Caco-2 (cell line): ENCODE measurements around the gene FIP1L1. TPM values are rescaled to one million over a fixed set of nuclear protein-coding genes. Genes with fewer than 3 reads are reported as not detected.
"Not testable (repeated sequence)": the region's sequence is repeated elsewhere in the genome, so short reads cannot be mapped to it uniquely, and the experiment has no call there.

Experiments
- Bru-seq: library from RNA; stranded (reverse); fragments of 400-500 nt; gene quantifications from one replicate; lab custom pipeline; 2021; lab: Mats Ljungman, UMichigan
- BruChase-seq, 2 experiments: library from RNA; stranded (reverse); fragments of 400-500 nt; gene quantifications; one replicate each; lab custom pipeline; 2021; lab: Mats Ljungman, UMichigan
- BruUV-seq: library from RNA; stranded (reverse); fragments of 400-500 nt; replicated peaks from 2 replicates; lab custom pipeline; 2021; lab: Mats Ljungman, UMichigan
- CTCF ChIA-PET: fragments of 300-600 bp; sonication (Branson Sonifier 250); formaldehyde crosslinking; loops from one replicate; lab custom pipeline; 2022; ENCODE audit warnings: antibody characterized with exemption; lab: Charles Lee
- POLR2A ChIA-PET: fragments of 300-600 bp; sonication (Branson Sonifier 250); formaldehyde crosslinking; loops from one replicate; lab custom pipeline; 2022; ENCODE audit warnings: antibody characterized with exemption; lab: Charles Lee
- DNase-seq, 2 experiments: peaks; one replicate each; pipeline versions ENCODE4 v3.0.0 to v3.0.0-alpha.2; 2020 to 2022
- H3K27me3 ChIP-seq: replicated peaks from 2 replicates; pipeline ENCODE4 v1.6.0; 2011; ENCODE audit warnings: low read length; ENCODE audit not compliant: control insufficient read depth, insufficient read depth
- H3K36me3 ChIP-seq: 2 replicates; pipeline ENCODE4 v1.5.1; 2011; ENCODE audit warnings: low read length; ENCODE audit not compliant: control insufficient read depth, insufficient read depth
- H3K4me1 ChIP-seq: fragments of 250-450 bp; sonication (Bioruptor Pico); 2 replicates; pipeline ENCODE4 v1.5.1; 2020; ENCODE audit warnings: mild to moderate bottlenecking
- H3K4me3 ChIP-seq: 2 replicates; pipeline ENCODE4 v1.5.1; 2011; ENCODE audit warnings: low read depth, mild to moderate bottlenecking, control low read depth, low read length
- H3K9me3 ChIP-seq: fragments of 250-450 bp; sonication (Bioruptor Pico); 2 replicates; pipeline ENCODE4 v1.5.1; 2020; ENCODE audit warnings: mild to moderate bottlenecking, moderate library complexity
- H3K27ac Mint-ChIP-seq: one replicate; pipeline ENCODE4 v1.8.0; 2022; ENCODE audit warnings: mixed read lengths; ENCODE audit not compliant: unreplicated experiment
- H3K27me3 Mint-ChIP-seq: one replicate; pipeline ENCODE4 v1.8.0; 2022; ENCODE audit warnings: mixed read lengths; ENCODE audit not compliant: insufficient read depth, unreplicated experiment
- H3K36me3 Mint-ChIP-seq: one replicate; pipeline ENCODE4 v1.8.0; 2022; ENCODE audit warnings: mild to moderate bottlenecking, mixed read lengths; ENCODE audit not compliant: insufficient read depth, unreplicated experiment
- H3K4me1 Mint-ChIP-seq: one replicate; pipeline ENCODE4 v1.8.0; 2022; ENCODE audit warnings: low read depth, mixed read lengths; ENCODE audit not compliant: unreplicated experiment
- H3K4me3 Mint-ChIP-seq: one replicate; pipeline ENCODE4 v1.8.0; 2022; ENCODE audit warnings: mild to moderate bottlenecking, moderate library complexity, mixed read lengths; ENCODE audit not compliant: unreplicated experiment
- H3K9me3 Mint-ChIP-seq: one replicate; pipeline ENCODE4 v1.8.0; 2022; ENCODE audit warnings: mixed read lengths; ENCODE audit not compliant: unreplicated experiment
- intact Hi-C: fragments of 100-400 bp; cut with micrococcal nuclease; formaldehyde crosslinking; loops from one replicate; pipeline ENCODE4 v1.10.0; 2022; ENCODE audit not compliant: unreplicated experiment
- long read RNA-seq: library from polyadenylated mRNA; stranded (forward); transcript quantifications from one replicate; pipeline ENCODE4 v2.0.0, GENCODE V29; 2022
- total RNA-seq: library from RNA; stranded (reverse); gene quantifications from 2 replicates; pipeline ENCODE4 v1.2.3, GENCODE V29; 2022
- TF ChIP-seq, protein P1 (sequence below), 2 experiments: fragments of 200-600 bp in 1 of 2; IDR thresholded peaks; 1 replicate in 1 of 2; 2 replicates in 1 of 2; pipeline versions ENCODE4 v1.5.1 to v1.8.0; 2011 to 2022; ENCODE audit warnings: antibody characterized with exemption in 1 of 2, control low read depth in 1 of 2, inconsistent platforms in 1 of 2, low read depth in 1 of 2, low read length in 1 of 2, mild to moderate bottlenecking in 1 of 2, moderate library complexity in 1 of 2; ENCODE audit not compliant: insufficient read depth in 1 of 2, severe bottlenecking in 1 of 2, unreplicated experiment in 1 of 2

The FIP1L1 gene, protein sequence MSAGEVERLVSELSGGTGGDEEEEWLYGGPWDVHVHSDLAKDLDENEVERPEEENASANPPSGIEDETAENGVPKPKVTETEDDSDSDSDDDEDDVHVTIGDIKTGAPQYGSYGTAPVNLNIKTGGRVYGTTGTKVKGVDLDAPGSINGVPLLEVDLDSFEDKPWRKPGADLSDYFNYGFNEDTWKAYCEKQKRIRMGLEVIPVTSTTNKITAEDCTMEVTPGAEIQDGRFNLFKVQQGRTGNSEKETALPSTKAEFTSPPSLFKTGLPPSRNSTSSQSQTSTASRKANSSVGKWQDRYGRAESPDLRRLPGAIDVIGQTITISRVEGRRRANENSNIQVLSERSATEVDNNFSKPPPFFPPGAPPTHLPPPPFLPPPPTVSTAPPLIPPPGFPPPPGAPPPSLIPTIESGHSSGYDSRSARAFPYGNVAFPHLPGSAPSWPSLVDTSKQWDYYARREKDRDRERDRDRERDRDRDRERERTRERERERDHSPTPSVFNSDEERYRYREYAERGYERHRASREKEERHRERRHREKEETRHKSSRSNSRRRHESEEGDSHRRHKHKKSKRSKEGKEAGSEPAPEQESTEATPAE
- 62.5 and 69.4 TPM in 2 replicates for total RNA-seq
- percentile 97 among the genes with signal in this experiment for Bru-seq, nascent RNA
- percentile 99 among the genes with signal in this experiment for BruChase-seq, experiment 1, labeled RNA remaining after a 2-hour chase
- BruChase-seq, experiment 2, labeled RNA remaining after a 6-hour chase, result percentile 98 among the genes with signal in this experiment
- long read RNA-seq, transcript FIP1L1-201 (15 exons, 1,878 nt), result major isoform, 17 of 123 reads
- long read RNA-seq, partial matches to known transcripts, result 4 of 123 reads
- long read RNA-seq, other reads (novel, unspliced or antisense), result 93 of 123 reads

DNA sequence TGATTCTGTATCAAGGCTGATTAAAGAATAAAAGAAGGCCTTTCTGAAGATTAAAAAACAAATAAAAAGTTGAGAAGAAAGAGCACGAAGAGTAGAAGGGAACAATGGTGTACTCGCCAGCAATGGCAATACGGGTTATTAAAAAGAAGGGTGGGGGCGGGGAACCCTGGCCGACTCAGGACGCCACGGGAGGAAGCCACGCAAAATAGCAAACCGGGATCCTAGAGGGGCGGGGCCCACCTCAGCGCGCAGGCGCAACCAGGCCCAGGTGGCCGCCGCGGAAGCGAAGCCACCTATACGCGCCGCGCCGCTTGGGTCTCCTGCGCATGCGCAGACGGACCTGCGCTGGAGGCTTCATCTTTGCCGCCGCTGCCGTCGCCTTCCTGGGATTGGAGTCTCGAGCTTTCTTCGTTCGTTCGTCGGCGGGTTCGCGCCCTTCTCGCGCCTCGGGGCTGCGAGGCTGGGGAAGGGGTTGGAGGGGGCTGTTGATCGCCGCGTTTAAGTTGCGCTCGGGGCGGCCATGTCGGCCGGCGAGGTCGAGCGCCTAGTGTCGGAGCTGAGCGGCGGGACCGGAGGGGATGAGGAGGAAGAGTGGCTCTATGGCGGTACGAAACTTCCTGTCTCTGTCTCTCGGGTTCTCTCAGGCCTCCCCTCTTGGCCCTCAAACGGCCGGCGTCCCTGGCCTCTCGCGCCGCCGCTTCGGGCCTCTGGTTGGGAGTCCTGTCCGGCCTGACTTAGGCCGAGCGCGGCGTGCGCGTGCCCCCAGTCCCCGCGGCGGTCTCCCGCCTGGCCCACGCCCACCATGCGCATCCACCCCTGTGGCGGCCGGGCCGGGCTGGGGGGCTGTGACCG, at the start of gene FIP1L1:
Gene FIP1L1 (plus strand): TSS at position 323 of the 852 bp plus-strand sequence. CDS start 198 bp downstream, at position 521.
- TF ChIP-seq, protein P1, sequence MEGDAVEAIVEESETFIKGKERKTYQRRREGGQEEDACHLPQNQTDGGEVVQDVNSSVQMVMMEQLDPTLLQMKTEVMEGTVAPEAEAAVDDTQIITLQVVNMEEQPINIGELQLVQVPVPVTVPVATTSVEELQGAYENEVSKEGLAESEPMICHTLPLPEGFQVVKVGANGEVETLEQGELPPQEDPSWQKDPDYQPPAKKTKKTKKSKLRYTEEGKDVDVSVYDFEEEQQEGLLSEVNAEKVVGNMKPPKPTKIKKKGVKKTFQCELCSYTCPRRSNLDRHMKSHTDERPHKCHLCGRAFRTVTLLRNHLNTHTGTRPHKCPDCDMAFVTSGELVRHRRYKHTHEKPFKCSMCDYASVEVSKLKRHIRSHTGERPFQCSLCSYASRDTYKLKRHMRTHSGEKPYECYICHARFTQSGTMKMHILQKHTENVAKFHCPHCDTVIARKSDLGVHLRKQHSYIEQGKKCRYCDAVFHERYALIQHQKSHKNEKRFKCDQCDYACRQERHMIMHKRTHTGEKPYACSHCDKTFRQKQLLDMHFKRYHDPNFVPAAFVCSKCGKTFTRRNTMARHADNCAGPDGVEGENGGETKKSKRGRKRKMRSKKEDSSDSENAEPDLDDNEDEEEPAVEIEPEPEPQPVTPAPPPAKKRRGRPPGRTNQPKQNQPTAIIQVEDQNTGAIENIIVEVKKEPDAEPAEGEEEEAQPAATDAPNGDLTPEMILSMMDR (IDR thresholded peaks at IDR 0.05; ENCODE audit: insufficient read depth in 1 of 2, low read depth in 1 of 2, low read length in 1 of 2, severe bottlenecking in 1 of 2, unreplicated experiment in 1 of 2), result no peak
- intact Hi-C loops, result loop anchor here (1.0 to 5.0 kb wide), 6 partner anchors 11 to 855 kb away; partner anchors contain the start of genes LNX1 and SCFD2
- H3K27me3 ChIP-seq, result no peaks in the 10 kb centered on the region
- H3K4me3 ChIP-seq, result peak within 1 kb of the TSS; percentile 78
- Mint-ChIP-seq H3K27ac (peak within 1 kb of the TSS; percentile 98), H3K27me3 (no peaks in the 10 kb centered on the region), H3K9me3 (no peaks in the 10 kb centered on the region), H3K4me1 (peaks cover 16% of the 10 kb centered on the region), H3K36me3 (peaks cover 25% of the 10 kb centered on the region), H3K4me3 (peak within 1 kb of the TSS; percentile 98)
- TSS peak; percentile 60 for BruUV-seq
- peak; percentile 93 to 96 for DNase-seq
- ChIA-PET POLR2A (no interaction called here), CTCF (no interaction called here)
- H3K36me3 ChIP-seq, result no peaks in the 10 kb centered on the region
- no peaks in the 10 kb centered on the region for H3K9me3 ChIP-seq
- peaks cover 14% of the 10 kb centered on the region; the same call in 1 of the 2 replicates for H3K4me1 ChIP-seq

DNA sequence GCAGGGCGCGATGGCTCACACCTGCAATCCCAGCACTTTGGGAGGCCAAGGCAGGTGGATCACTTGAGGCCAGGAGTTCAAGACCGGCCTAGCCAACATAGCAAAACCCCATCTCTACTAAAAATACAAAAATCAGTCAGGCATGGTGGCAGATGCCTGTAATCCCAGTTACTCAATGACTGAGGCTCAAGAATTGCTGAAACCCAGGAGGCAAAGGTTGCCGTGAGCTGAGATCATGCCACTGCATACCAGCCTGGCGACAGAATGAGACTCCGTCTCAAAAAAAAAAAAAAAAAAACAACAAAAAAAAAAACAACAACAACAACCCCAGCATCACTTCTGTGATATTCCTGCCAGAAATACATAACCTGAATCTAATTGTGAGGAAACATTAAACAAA, 42.5 kb upstream of the FIP1L1 start:
- H3K4me3 ChIP-seq, intact Hi-C loops, H3K27me3 ChIP-seq, H3K27me3 Mint-ChIP-seq, H3K27ac Mint-ChIP-seq, H3K9me3 Mint-ChIP-seq, H3K9me3 ChIP-seq, H3K4me1 Mint-ChIP-seq, H3K36me3 ChIP-seq, H3K4me3 Mint-ChIP-seq, H3K36me3 Mint-ChIP-seq, DNase-seq, BruUV-seq, POLR2A ChIA-PET, H3K4me1 ChIP-seq, CTCF ChIA-PET: not testable (repeated sequence)

DNA sequence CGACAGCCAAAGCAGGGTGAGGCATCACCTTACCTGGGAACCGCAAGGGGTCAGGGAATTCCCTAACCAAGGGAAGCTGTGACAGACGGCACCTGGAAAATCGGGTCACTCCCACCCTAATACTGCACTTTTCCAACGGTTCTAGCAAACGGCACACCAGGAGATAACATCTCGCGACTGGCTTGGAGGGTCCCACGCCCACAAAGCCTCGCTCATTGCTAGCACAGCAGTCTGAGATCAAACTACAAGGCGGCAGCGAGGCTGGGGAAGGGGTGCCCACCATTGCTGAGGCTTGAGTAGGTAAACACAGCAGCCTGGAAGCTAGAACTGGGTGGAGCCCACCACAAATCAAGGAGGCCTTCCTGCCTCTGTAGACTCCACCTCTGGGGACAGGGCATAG, 37.3 kb upstream of the FIP1L1 start:
- H3K27me3 ChIP-seq, H3K9me3 ChIP-seq, H3K27me3 Mint-ChIP-seq, H3K4me3 Mint-ChIP-seq, H3K4me3 ChIP-seq, BruUV-seq, H3K9me3 Mint-ChIP-seq, H3K27ac Mint-ChIP-seq, CTCF ChIA-PET, H3K36me3 Mint-ChIP-seq, H3K4me1 ChIP-seq, intact Hi-C loops, H3K4me1 Mint-ChIP-seq, POLR2A ChIA-PET, H3K36me3 ChIP-seq, DNase-seq: not testable (repeated sequence)

DNA sequence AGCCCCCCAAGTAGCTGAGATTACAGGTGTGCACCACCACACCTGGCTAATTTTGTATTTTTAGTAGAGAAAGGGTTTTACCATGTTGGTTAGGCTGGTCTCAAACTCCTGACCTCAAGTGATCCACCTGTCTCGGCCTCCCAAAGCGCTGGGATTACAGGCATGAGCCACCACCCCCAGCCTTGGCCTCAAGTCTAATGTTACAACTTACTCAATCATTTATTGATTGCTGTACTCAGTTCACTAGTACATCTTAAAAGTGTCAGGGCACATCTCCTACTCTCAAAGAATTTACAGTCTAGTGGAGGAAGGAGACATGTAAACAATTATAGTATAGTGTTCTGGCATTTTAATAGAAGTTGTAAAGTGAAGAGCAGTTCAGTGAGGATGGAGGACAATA, 31.0 kb upstream of the FIP1L1 start:
- H3K9me3 Mint-ChIP-seq, H3K27ac Mint-ChIP-seq, H3K9me3 ChIP-seq, DNase-seq, H3K27me3 Mint-ChIP-seq, BruUV-seq, H3K4me3 ChIP-seq, H3K27me3 ChIP-seq, H3K4me1 Mint-ChIP-seq, CTCF ChIA-PET, H3K4me1 ChIP-seq, H3K4me3 Mint-ChIP-seq, intact Hi-C loops, H3K36me3 ChIP-seq, POLR2A ChIA-PET: not testable (repeated sequence)
- H3K36me3 Mint-ChIP-seq, result peaks cover 10% of the 10 kb centered on the region
